Activated naive CD4-positive, alpha-beta T cell (primary cell): ENCODE data around the gene INPP5K.

Experiments
- DNase-seq, 4 experiments: peaks; one replicate each; lab custom pipeline; 2025; lab: John Stamatoyannopoulos, UW

INPP5K gene

GRCh38 chr17:1485423-1486376 is 30.7 kb downstream of the INPP5K start:
- peak in 3 of 4 experiments; percentile 22 to 46 (median 23) for DNase-seq

GRCh38 chr17:1484676-1485422 is 31.6 kb downstream of the INPP5K start:
- DNase-seq: peak in 1 of 4 experiments; percentile 23

- no peak for DNase-seq
These were observed 32.3 kb downstream of the INPP5K start for GRCh38 chr17:1484060-1484535.

GRCh38 chr17:1482680-1483079 is 33.7 kb downstream of the INPP5K start:
- DNase-seq: no peak

- DNase-seq: no peak
These were observed 34.7 kb downstream of the INPP5K start for GRCh38 chr17:1481736-1482135.

GRCh38 chr17:1480747-1481465 is 35.5 kb downstream of the INPP5K start:
- DNase-seq: no peak

- no peak for DNase-seq
These were observed 38.0 kb downstream of the INPP5K start for GRCh38 chr17:1478418-1478817.

GRCh38 chr17:1475321-1475854 is 41.0 kb downstream of the INPP5K start:
- DNase-seq: no peak

- no peak for DNase-seq
These were observed 41.8 kb downstream of the INPP5K start for GRCh38 chr17:1474402-1475189.

- peak in 1 of 4 experiments; percentile 13 for DNase-seq
These were observed 42.6 kb downstream of the INPP5K start for GRCh38 chr17:1473841-1474240.

GRCh38 chr17:1473170-1473569 is 43.2 kb downstream of the INPP5K start:
- peak in 1 of 4 experiments; percentile 14 for DNase-seq

GRCh38 chr17:1471911-1472821 is 44.2 kb downstream of the INPP5K start:
- DNase-seq: no peak

GRCh38 chr17:1471490-1471889 is 44.9 kb downstream of the INPP5K start:
- DNase-seq: no peak

GRCh38 chr17:1470755-1471462 is 45.5 kb downstream of the INPP5K start:
- DNase-seq: no peak

- DNase-seq: no peak
These were observed 46.2 kb downstream of the INPP5K start for GRCh38 chr17:1470071-1470754.

- no peak for DNase-seq
These were observed 47.1 kb downstream of the INPP5K start for GRCh38 chr17:1469231-1469852.

- no peak for DNase-seq
These were observed 48.4 kb downstream of the INPP5K start for GRCh38 chr17:1467898-1468492.

GRCh38 chr17:1467258-1467657 is 49.2 kb downstream of the INPP5K start:
- DNase-seq: no peak
